ENCODE data around the gene SLC47A2. TPM values are rescaled to one million over a fixed set of nuclear protein-coding genes. Genes with fewer than 3 reads are reported as not detected.

Gene SLC47A2
- total RNA-seq, 1 donor = not detected

DNA sequence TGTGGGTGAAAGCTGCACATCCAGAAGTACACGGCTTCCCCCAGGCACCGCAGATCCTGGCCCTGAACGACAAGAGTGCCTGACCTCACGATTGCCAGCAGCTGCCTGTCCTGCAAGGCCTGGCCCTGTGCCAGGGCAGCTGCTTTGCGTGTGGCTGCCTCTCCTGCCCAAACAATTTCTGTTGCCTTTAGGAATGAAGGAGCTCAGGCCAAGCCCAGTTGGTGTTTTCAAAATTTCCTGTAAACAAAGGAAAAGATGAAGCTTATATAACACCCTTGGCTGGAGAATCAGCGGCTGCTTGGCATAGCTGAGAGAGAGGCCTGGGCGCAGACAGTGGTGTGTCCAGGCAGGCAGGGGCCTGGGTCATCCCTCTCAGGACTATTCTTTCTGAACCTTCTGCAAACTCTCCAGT lies 11.7 kb upstream of the SLC47A2 start:
- Histone ChIP-seq H3K4me1 (ENCODE audit: insufficient read depth, low read length) (peaks cover 27% of the 10 kb centered on the region), H3K9me3 (ENCODE audit: low read depth, low read length) (no peaks in the 10 kb centered on the region), H4K20me1 (ENCODE audit: insufficient read depth, low read length) (no peaks in the 10 kb centered on the region), H3K27ac (ENCODE audit: low read depth, low read length) (peak overlapping the region; percentile 68), H3K36me3 (ENCODE audit: insufficient read depth, low read length) (no peaks in the 10 kb centered on the region), H2AFZ (ENCODE audit: low read length) (peak overlapping the region; percentile 37), H3K4me3 (ENCODE audit: insufficient read depth, low read length) (no peak overlapping the region), H3K27me3 (ENCODE audit: insufficient read depth, low read length) (no peaks in the 10 kb centered on the region), H3K4me2 (ENCODE audit: insufficient read depth, low read length) (no peak overlapping the region), H3K79me2 (ENCODE audit: insufficient read depth, low read length) (no peaks in the 10 kb centered on the region)
- no peak for TF ChIP-seq CTCF (IDR thresholded peaks at IDR 0.05; ENCODE audit: extremely low read depth, low read depth, low read length)
- DNase-seq (ENCODE audit: insufficient read length, low spot score, missing footprints) = peak; percentile 93

DNA sequence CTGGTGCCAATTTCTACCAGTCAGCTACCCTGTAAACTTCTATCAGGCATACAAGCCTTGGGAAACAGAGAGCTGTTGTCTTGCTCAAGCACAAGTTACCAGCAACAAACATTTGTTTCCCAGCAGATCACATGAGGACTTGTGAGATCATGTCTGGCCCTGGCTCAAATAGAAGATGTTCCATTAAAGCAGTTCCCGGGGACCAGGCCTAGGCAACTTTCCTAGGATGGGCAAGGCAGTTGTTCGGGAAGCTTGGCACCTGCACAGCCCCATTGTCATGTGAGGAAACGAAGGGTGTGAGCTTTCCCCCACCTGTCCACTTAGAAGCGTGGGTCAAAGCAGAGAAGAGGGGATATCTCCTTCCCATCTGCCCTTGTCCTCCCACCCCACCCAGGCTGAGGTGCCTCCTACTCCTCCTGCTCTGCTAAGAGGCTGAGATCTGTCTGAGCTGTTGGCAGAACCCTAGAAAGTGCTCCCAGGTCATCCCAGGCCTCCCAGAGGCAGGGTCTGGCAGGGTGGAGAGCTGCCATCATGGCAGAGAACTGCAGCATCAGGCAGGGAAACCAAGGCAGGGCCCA lies 11.2 kb upstream of the SLC47A2 start:
- no peaks in the 10 kb centered on the region for H3K79me2 ChIP-seq (ENCODE audit: insufficient read depth, low read length)
- peak overlapping the region; percentile 37 for H2AFZ ChIP-seq (ENCODE audit: low read length)
- no peak overlapping the region for H3K4me2 ChIP-seq (ENCODE audit: insufficient read depth, low read length)
- no peaks in the 10 kb centered on the region for H4K20me1 ChIP-seq (ENCODE audit: insufficient read depth, low read length)
- no peaks in the 10 kb centered on the region for H3K36me3 ChIP-seq (ENCODE audit: insufficient read depth, low read length)
- H3K4me3 ChIP-seq (ENCODE audit: insufficient read depth, low read length) = no peak overlapping the region
- peak overlapping the region; percentile 68 for H3K27ac ChIP-seq (ENCODE audit: low read depth, low read length)
- peaks cover 27% of the 10 kb centered on the region for H3K4me1 ChIP-seq (ENCODE audit: insufficient read depth, low read length)
- H3K9me3 ChIP-seq (ENCODE audit: low read depth, low read length) = no peaks in the 10 kb centered on the region
- DNase-seq (ENCODE audit: insufficient read length, low spot score, missing footprints) = peak; percentile 88
- TF ChIP-seq CTCF (IDR thresholded peaks at IDR 0.05; ENCODE audit: extremely low read depth, low read depth, low read length) = no peak
- no peaks in the 10 kb centered on the region for H3K27me3 ChIP-seq (ENCODE audit: insufficient read depth, low read length)

GRCh38 chr17:19726631-19727376 lies 10.4 kb upstream of the SLC47A2 start:
- peak overlapping the region; percentile 68 for H3K27ac ChIP-seq (ENCODE audit: low read depth, low read length)
- H3K4me3 ChIP-seq (ENCODE audit: insufficient read depth, low read length) = no peak overlapping the region
- no peaks in the 10 kb centered on the region for H3K9me3 ChIP-seq (ENCODE audit: low read depth, low read length)
- H4K20me1 ChIP-seq (ENCODE audit: insufficient read depth, low read length) = no peaks in the 10 kb centered on the region
- peaks cover 27% of the 10 kb centered on the region for H3K4me1 ChIP-seq (ENCODE audit: insufficient read depth, low read length)
- H3K4me2 ChIP-seq (ENCODE audit: insufficient read depth, low read length) = no peak overlapping the region
- H2AFZ ChIP-seq (ENCODE audit: low read length) = peak overlapping the region; percentile 37
- no peaks in the 10 kb centered on the region for H3K27me3 ChIP-seq (ENCODE audit: insufficient read depth, low read length)
- no peaks in the 10 kb centered on the region for H3K36me3 ChIP-seq (ENCODE audit: insufficient read depth, low read length)
- no peaks in the 10 kb centered on the region for H3K79me2 ChIP-seq (ENCODE audit: insufficient read depth, low read length)
- TF ChIP-seq CTCF (IDR thresholded peaks at IDR 0.05; ENCODE audit: extremely low read depth, low read depth, low read length) = no peak
- peak; percentile 83 for DNase-seq (ENCODE audit: insufficient read length, low spot score, missing footprints)

- no peaks in the 10 kb centered on the region for H4K20me1 ChIP-seq (ENCODE audit: insufficient read depth, low read length)
- no peaks in the 10 kb centered on the region for H3K36me3 ChIP-seq (ENCODE audit: insufficient read depth, low read length)
- DNase-seq (ENCODE audit: insufficient read length, low spot score, missing footprints) = no peak
- H3K4me1 ChIP-seq (ENCODE audit: insufficient read depth, low read length) = peaks cover 27% of the 10 kb centered on the region
- no peak overlapping the region for H3K27ac ChIP-seq (ENCODE audit: low read depth, low read length)
- no peaks in the 10 kb centered on the region for H3K9me3 ChIP-seq (ENCODE audit: low read depth, low read length)
- TF ChIP-seq CTCF (IDR thresholded peaks at IDR 0.05; ENCODE audit: extremely low read depth, low read depth, low read length) = no peak
- no peak overlapping the region for H2AFZ ChIP-seq (ENCODE audit: low read length)
- H3K4me2 ChIP-seq (ENCODE audit: insufficient read depth, low read length) = no peak overlapping the region
- H3K4me3 ChIP-seq (ENCODE audit: insufficient read depth, low read length) = no peak overlapping the region
- no peaks in the 10 kb centered on the region for H3K79me2 ChIP-seq (ENCODE audit: insufficient read depth, low read length)
- H3K27me3 ChIP-seq (ENCODE audit: insufficient read depth, low read length) = no peaks in the 10 kb centered on the region
Measured at GRCh38 chr17:19725486-19725885, 9.1 kb upstream of the SLC47A2 start.

Data from osteoblast (primary cell).